ENCODE data around the gene PHF2.

- no peak for TF ChIP-seq CTCF (IDR thresholded peaks at IDR 0.05)
- TF ChIP-seq EZH2phosphoT487 (IDR thresholded peaks at IDR 0.05; ENCODE audit: borderline replicate concordance, low read depth): no peak
- TF ChIP-seq EP300 (IDR thresholded peaks at IDR 0.05; ENCODE audit: borderline replicate concordance in 1 of 2, low read depth in 1 of 2, low read length in 1 of 2): no peak
- TF ChIP-seq JUND (IDR thresholded peaks at IDR 0.05): no peak
Observed at GRCh38 chr9:93601063-93601462, 24.7 kb downstream of the PHF2 start.

Measured in SK-N-SH (cell line).